ENCODE data around the gene DYRK1A. TPM values are rescaled to one million over a fixed set of nuclear protein-coding genes. Genes with fewer than 3 reads are reported as not detected.

The DYRK1A gene
- total RNA-seq, 2 experiments from 2014 or later, result 47.6 to 51.1 TPM

- Mint-ChIP-seq H3K27me3 (no peaks in the 10 kb centered on the region), H3K9me3 (no peaks in the 10 kb centered on the region), H3K27ac (no peak overlapping the region), H3K4me1 (ENCODE audit: low read depth) (peaks cover 35% of the 10 kb centered on the region), H3K36me3 (peaks cover 18% of the 10 kb centered on the region), H3K4me3 (no peak overlapping the region)
- intact Hi-C loops (cut with micrococcal nuclease), result no loop called here
- no peak for DNase-seq
- POLR2A ChIA-PET, result interaction anchor here (0.6 kb wide), 1 partner anchor 214 kb away, joined by 3 read pairs; no protein-coding TSS in a partner anchor
- CTCF ChIA-PET, result interaction anchor here (0.6 kb wide), 2 partner anchors 16 to 873 kb away, joined by 3 to 7 read pairs; no protein-coding TSS in a partner anchor
Measured at GRCh38 chr21:37478794-37479193, 112.2 kb downstream of the DYRK1A start.

- peaks cover 10% of the 10 kb centered on the region for H3K4me1 Mint-ChIP-seq (ENCODE audit: low read depth)
Measured at GRCh38 chr21:37483776-37484175, 117.2 kb downstream of the DYRK1A start.

DNA sequence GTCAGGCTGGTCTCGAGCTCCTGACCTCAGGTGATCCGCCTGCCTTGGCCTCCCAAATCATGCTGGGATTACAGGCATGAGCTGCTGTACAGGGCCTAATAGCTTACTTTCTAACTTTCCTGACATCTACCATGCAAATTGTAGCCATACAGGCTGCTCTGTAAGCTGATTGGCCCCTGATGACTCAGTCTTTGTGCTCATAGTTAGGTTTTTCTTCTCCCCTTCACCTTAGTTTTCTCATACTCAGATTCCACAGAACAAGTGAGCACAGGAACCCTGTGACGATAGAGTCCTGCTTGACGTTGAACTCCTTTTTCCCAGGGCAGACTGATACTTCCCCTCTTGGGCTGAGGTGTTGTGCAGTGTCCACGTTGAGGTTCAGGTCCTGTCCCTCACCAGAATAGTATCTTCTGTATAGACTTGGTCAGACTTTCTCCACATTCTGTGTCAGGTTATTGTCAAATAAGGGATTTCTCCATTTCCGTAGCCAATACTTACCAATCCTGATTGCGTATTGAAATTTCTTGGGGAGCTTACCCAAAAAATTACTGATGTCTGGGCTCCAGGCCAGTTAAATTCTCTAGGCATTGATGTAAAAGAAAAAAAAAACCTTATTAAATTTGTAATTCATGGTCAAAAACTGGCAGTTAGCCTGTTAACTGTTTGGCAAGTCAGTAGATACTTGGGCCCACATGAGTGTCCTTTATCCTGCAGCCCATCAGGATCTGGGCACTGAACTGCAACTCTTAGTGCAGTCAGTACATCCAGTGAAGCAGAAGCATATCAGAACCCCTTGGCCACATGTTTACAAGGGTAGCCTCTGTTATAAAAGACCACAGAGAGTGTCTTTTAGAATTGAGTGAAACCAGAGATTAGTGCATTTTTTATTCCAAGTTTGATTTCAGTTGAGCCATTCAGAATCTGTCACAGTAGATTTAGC lies 118.2 kb downstream of the DYRK1A start:
- Mint-ChIP-seq H3K9me3 (no peaks in the 10 kb centered on the region), H3K4me1 (ENCODE audit: low read depth) (peaks cover 10% of the 10 kb centered on the region), H3K4me3 (no peak overlapping the region), H3K27me3 (no peaks in the 10 kb centered on the region), H3K27ac (peak overlapping the region; percentile 4), H3K36me3 (peaks cover 24% of the 10 kb centered on the region)
- intact Hi-C loops (cut with micrococcal nuclease), result no loop called here
- DNase-seq, result no peak
- ChIA-PET CTCF (interaction anchor here (1.0 to 1.3 kb wide), 2 partner anchors 10 to 21 kb away, joined by 3 read pairs; no protein-coding TSS in a partner anchor), POLR2A (no interaction called here)

More at GRCh38 chr21:37483776-37484175, 117.2 kb downstream of the DYRK1A start:
- intact Hi-C loops (cut with micrococcal nuclease), result no loop called here
- POLR2A ChIA-PET, result no interaction called here
- no peaks in the 10 kb centered on the region for H3K9me3 Mint-ChIP-seq
- no peak overlapping the region for H3K4me3 Mint-ChIP-seq
- no peaks in the 10 kb centered on the region for H3K27me3 Mint-ChIP-seq
- DNase-seq, result no peak
- no peak overlapping the region for H3K27ac Mint-ChIP-seq
- CTCF ChIA-PET, result interaction anchor here (1.0 to 1.3 kb wide), 2 partner anchors 9 to 22 kb away, joined by 3 read pairs; no protein-coding TSS in a partner anchor
- peaks cover 21% of the 10 kb centered on the region for H3K36me3 Mint-ChIP-seq

DNA sequence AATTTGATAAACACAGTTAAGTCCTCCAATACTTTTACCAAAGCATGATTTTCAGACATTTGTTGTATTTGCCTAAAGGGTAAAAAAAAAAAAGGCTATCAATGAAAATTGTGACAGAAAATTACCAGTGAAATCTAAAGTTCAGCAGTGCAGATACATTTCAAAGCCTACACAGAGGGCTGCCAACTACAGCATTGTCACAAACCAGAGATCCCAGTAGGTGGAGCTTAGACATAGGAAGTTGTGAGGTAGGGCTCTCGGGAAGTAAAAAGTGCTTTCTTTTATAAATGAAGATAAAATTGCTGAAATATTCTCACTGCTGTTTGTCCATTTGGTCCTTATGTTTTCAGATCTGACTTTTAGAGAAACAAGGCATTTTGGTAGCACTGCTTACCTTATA lies 123.0 kb downstream of the DYRK1A start:
- POLR2A ChIA-PET, result interaction anchor here (0.6 kb wide), 1 partner anchor 34 kb away, joined by 3 read pairs; no protein-coding TSS in a partner anchor
- H3K27me3 Mint-ChIP-seq, result no peaks in the 10 kb centered on the region

GRCh38 chr21:37490084-37490483 lies 123.5 kb downstream of the DYRK1A start:
- H3K36me3 Mint-ChIP-seq, result peaks cover 28% of the 10 kb centered on the region
- no peaks in the 10 kb centered on the region for H3K9me3 Mint-ChIP-seq
- ChIA-PET CTCF (interaction anchor here (0.7 kb wide), 2 partner anchors 13 to 327 kb away, joined by 3 to 4 read pairs; no protein-coding TSS in a partner anchor), POLR2A (interaction anchor here (0.6 kb wide), 1 partner anchor 34 kb away, joined by 3 read pairs; no protein-coding TSS in a partner anchor)
- H3K4me1 Mint-ChIP-seq (ENCODE audit: low read depth), result peaks cover 9% of the 10 kb centered on the region
- H3K27ac Mint-ChIP-seq, result no peak overlapping the region
- DNase-seq, result no peak
- no peaks in the 10 kb centered on the region for H3K27me3 Mint-ChIP-seq
- intact Hi-C loops (cut with micrococcal nuclease), result no loop called here
- H3K4me3 Mint-ChIP-seq, result no peak overlapping the region

More for the DNA sequence above, 123.0 kb downstream of the DYRK1A start:
- Mint-ChIP-seq H3K4me1 (ENCODE audit: low read depth) (peaks cover 9% of the 10 kb centered on the region), H3K36me3 (peaks cover 28% of the 10 kb centered on the region), H3K27ac (no peak overlapping the region), H3K9me3 (no peaks in the 10 kb centered on the region), H3K4me3 (no peak overlapping the region)
- CTCF ChIA-PET, result interaction anchor here (0.7 kb wide), 2 partner anchors 14 to 327 kb away, joined by 3 to 4 read pairs; no protein-coding TSS in a partner anchor
- DNase-seq, result no peak
- intact Hi-C loops (cut with micrococcal nuclease), result no loop called here

DNA sequence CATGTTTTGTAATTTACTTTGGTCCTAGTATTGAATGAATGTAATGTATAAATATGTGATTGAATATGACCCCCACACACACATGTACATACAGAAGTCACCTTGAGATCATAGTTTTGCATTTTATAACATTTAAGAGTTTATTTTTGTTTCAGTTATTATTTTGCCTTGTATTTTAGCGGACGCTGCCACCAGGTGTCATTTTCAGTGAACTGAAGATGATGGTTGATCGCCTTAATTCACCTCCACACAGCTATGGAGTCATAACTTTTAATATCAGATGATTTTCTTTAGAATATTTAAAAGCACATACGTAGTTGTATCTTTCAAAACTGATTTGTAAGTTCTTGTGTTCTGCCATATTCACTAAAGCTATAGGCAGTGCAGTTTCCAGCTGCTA lies 130.4 kb downstream of the DYRK1A start:
- H3K4me3 Mint-ChIP-seq, result no peak overlapping the region
- H3K27ac Mint-ChIP-seq, result no peak overlapping the region
- H3K27me3 Mint-ChIP-seq, result no peaks in the 10 kb centered on the region
- H3K36me3 Mint-ChIP-seq, result peaks cover 26% of the 10 kb centered on the region
- H3K9me3 Mint-ChIP-seq, result no peaks in the 10 kb centered on the region
- POLR2A ChIA-PET, result no interaction called here
- intact Hi-C loops (cut with micrococcal nuclease), result no loop called here
- CTCF ChIA-PET, result interaction anchor here (0.6 to 1.7 kb wide), 3 partner anchors 15 to 165 kb away, joined by 3 to 7 read pairs (median 4); no protein-coding TSS in a partner anchor
- no peak for DNase-seq
- peaks cover 10% of the 10 kb centered on the region for H3K4me1 Mint-ChIP-seq (ENCODE audit: low read depth)

GRCh38 chr21:37498664-37499063 lies 132.1 kb downstream of the DYRK1A start:
- peaks cover 18% of the 10 kb centered on the region for H3K4me1 Mint-ChIP-seq (ENCODE audit: low read depth)
- H3K4me3 Mint-ChIP-seq, result no peak overlapping the region
- POLR2A ChIA-PET, result no interaction called here
- intact Hi-C loops (cut with micrococcal nuclease), result no loop called here
- H3K9me3 Mint-ChIP-seq, result no peaks in the 10 kb centered on the region
- CTCF ChIA-PET, result no interaction called here
- no peak for DNase-seq
- peaks cover 21% of the 10 kb centered on the region for H3K36me3 Mint-ChIP-seq
- H3K27ac Mint-ChIP-seq, result no peak overlapping the region
- no peaks in the 10 kb centered on the region for H3K27me3 Mint-ChIP-seq

GRCh38 chr21:37502947-37503346 lies 136.4 kb downstream of the DYRK1A start:
- CTCF ChIA-PET, result interaction anchor here (0.6 kb wide), 1 partner anchor 13 kb away, joined by 4 read pairs; no protein-coding TSS in a partner anchor
- no peak for DNase-seq
- peaks cover 31% of the 10 kb centered on the region for H3K36me3 Mint-ChIP-seq
- POLR2A ChIA-PET, result interaction anchor here (1.4 kb wide), 1 partner anchor 61 kb away, joined by 3 read pairs; no protein-coding TSS in a partner anchor
- no peaks in the 10 kb centered on the region for H3K9me3 Mint-ChIP-seq
- no peaks in the 10 kb centered on the region for H3K27me3 Mint-ChIP-seq
- peaks cover 21% of the 10 kb centered on the region for H3K4me1 Mint-ChIP-seq (ENCODE audit: low read depth)
- peak overlapping the region; percentile 80 for H3K27ac Mint-ChIP-seq
- H3K4me3 Mint-ChIP-seq, result no peak overlapping the region
- intact Hi-C loops (cut with micrococcal nuclease), result loop anchor here (5.0 kb wide), 1 partner anchor 59 kb away; no protein-coding TSS in a partner anchor

DNA sequence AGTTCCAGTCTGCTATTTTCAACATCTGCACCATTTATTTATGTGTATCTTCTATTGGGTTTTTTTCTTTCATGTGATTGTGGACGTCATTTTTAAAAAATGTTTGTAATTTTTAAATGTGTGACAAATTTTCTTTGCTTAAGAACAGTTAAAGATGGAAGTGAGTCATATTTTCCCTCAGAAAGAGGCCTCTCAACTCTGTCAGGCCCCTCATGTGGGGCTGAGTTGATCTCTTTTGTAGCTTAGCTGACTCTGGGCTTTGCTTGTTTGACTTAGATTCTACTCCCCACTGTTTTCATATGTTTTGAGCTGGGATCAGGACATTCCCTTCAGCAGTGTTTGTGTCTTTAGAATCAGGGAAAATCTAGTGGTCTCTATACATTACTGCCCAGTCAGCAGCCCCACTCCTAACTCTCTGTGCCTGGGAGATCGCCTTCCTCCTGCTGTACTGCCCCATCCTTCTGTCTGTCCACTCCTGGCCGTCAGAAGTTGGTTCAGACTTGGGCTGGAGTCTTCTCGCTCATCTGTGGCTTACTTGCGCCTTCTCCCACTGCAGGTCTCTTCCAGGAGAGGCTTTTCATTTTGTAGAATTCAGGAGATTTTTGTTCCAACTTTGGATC lies 137.4 kb downstream of the DYRK1A start:
- Mint-ChIP-seq H3K4me1 (ENCODE audit: low read depth) (peaks cover 21% of the 10 kb centered on the region), H3K36me3 (peaks cover 31% of the 10 kb centered on the region), H3K9me3 (no peaks in the 10 kb centered on the region), H3K27ac (peak overlapping the region; percentile 80), H3K4me3 (no peak overlapping the region), H3K27me3 (no peaks in the 10 kb centered on the region)
- ChIA-PET CTCF (interaction anchor here (1.0 kb wide), 1 partner anchor 60 kb away, joined by 3 read pairs; no protein-coding TSS in a partner anchor), POLR2A (interaction anchor here (1.4 kb wide), 1 partner anchor 60 kb away, joined by 3 read pairs; no protein-coding TSS in a partner anchor)
- intact Hi-C loops (cut with micrococcal nuclease), result loop anchor here (5.0 kb wide), 1 partner anchor 58 kb away; no protein-coding TSS in a partner anchor
- peak; percentile 31 for DNase-seq

GRCh38 chr21:37505963-37506362 lies 139.4 kb downstream of the DYRK1A start:
- Mint-ChIP-seq H3K9me3 (no peaks in the 10 kb centered on the region), H3K36me3 (peaks cover 35% of the 10 kb centered on the region), H3K4me3 (no peak overlapping the region), H3K27ac (no peak overlapping the region), H3K27me3 (no peaks in the 10 kb centered on the region), H3K4me1 (ENCODE audit: low read depth) (peaks cover 21% of the 10 kb centered on the region)
- DNase-seq, result no peak
- POLR2A ChIA-PET, result no interaction called here
- CTCF ChIA-PET, result interaction anchor here (1.0 kb wide), 1 partner anchor 22 kb away, joined by 3 read pairs; no protein-coding TSS in a partner anchor
- intact Hi-C loops (cut with micrococcal nuclease), result no loop called here

DNA sequence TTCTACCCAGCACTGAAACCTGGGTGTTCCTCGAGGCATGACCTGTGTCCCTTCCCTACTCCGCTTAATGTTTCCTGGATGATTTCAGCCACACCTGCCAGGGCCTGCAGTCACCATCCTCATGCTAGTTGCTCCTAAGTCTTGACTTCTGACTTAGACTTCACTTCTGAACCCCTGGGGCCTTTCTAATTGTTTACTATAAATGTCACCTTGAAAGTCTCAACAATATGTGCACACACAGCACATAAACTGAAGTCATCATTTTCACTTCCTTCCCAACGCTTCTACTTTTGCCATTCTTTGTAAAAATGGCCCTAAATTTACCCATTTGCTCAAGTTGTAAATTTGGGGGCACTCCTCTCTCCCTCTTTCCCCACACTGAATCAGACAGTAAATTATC lies 141.1 kb downstream of the DYRK1A start:
- Mint-ChIP-seq H3K36me3 (peaks cover 45% of the 10 kb centered on the region), H3K4me3 (no peak overlapping the region), H3K4me1 (ENCODE audit: low read depth) (peaks cover 13% of the 10 kb centered on the region), H3K27ac (no peak overlapping the region), H3K9me3 (no peaks in the 10 kb centered on the region), H3K27me3 (no peaks in the 10 kb centered on the region)
- ChIA-PET POLR2A (no interaction called here), CTCF (no interaction called here)
- DNase-seq, result no peak
- intact Hi-C loops (cut with micrococcal nuclease), result no loop called here

DNA sequence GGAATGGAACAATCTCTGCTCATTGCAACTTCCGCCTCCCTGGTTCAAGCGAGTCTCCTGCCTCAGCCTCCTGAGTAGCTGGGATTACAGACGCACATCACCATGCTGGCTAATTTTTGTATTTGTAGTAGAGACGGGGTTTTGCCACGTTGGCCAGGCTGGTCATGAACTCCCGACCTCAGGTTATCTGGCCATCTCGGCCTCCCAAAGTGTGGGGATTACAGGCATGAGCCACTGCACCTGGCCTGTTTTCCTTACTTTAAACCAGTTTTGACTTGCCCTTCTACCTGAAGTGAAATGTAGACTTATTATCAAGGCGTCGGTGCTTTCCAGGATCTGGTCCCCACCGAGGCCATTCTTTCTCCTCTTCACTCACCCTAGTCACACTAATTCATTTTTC lies 141.8 kb downstream of the DYRK1A start:
- Mint-ChIP-seq H3K4me1 (ENCODE audit: low read depth) (peaks cover 7% of the 10 kb centered on the region), H3K27ac (no peak overlapping the region), H3K4me3 (no peak overlapping the region), H3K9me3 (no peaks in the 10 kb centered on the region), H3K36me3 (peaks cover 44% of the 10 kb centered on the region), H3K27me3 (no peaks in the 10 kb centered on the region)
- CTCF ChIA-PET, result no interaction called here
- DNase-seq, result no peak
- POLR2A ChIA-PET, result no interaction called here
- intact Hi-C loops (cut with micrococcal nuclease), result no loop called here
